GM12864 (cell line): ENCODE measurements around the gene TECR.
"Not testable (repeated sequence)": the region's sequence is repeated elsewhere in the genome, so short reads cannot be mapped to it uniquely, and the experiment has no call there.

Experiments used
- DNase-seq: peaks from one replicate; pipeline ENCODE4 v3.0.0-alpha.2; 2011; ENCODE audit warnings: low read depth
- H3K4me3 ChIP-seq: 2 replicates; pipeline ENCODE4 v1.5.1; 2011; ENCODE audit warnings: mild to moderate bottlenecking, low read depth, low read length, control low read depth
- TF ChIP-seq, protein P1 (sequence below): IDR thresholded peaks from 2 replicates; pipeline ENCODE4 v1.5.1; 2011; ENCODE audit warnings: low read depth, mild to moderate bottlenecking, moderate library complexity, low read length, control low read depth, inconsistent platforms; ENCODE audit errors: missing control alignments

Gene TECR

DNA sequence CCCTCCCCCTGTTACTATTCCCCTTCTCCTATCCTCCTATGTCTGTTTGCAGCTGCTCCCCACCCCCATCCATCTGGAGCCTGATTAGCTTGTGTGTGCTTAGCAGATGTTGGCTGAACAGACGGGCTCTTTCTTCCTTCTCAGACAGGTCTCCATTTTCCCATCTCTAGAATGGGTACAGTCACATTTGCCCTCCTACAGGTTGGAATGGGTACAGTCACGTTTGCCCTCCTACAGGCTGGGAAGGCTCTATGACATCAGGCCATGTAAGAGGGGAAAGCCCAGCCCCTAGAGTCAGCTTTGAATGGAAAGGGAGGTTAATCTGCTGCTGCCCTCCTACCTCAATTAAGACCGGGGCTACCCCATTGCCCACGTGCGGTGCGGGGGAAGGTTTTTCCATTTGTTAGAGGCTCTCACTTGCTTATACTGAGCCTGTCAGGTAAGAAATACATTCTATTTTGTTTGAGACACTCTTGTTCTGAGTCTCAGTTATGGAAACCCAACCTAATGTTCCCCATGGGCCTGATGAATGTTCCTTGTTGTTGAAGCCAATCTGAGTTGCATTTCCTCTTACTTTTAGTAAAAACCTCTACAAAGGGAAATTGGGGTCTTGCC lies 51.3 kb downstream of the TECR start:
- no peak for DNase-seq
- TF ChIP-seq, protein P1, sequence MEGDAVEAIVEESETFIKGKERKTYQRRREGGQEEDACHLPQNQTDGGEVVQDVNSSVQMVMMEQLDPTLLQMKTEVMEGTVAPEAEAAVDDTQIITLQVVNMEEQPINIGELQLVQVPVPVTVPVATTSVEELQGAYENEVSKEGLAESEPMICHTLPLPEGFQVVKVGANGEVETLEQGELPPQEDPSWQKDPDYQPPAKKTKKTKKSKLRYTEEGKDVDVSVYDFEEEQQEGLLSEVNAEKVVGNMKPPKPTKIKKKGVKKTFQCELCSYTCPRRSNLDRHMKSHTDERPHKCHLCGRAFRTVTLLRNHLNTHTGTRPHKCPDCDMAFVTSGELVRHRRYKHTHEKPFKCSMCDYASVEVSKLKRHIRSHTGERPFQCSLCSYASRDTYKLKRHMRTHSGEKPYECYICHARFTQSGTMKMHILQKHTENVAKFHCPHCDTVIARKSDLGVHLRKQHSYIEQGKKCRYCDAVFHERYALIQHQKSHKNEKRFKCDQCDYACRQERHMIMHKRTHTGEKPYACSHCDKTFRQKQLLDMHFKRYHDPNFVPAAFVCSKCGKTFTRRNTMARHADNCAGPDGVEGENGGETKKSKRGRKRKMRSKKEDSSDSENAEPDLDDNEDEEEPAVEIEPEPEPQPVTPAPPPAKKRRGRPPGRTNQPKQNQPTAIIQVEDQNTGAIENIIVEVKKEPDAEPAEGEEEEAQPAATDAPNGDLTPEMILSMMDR, result peak; percentile 46

DNA sequence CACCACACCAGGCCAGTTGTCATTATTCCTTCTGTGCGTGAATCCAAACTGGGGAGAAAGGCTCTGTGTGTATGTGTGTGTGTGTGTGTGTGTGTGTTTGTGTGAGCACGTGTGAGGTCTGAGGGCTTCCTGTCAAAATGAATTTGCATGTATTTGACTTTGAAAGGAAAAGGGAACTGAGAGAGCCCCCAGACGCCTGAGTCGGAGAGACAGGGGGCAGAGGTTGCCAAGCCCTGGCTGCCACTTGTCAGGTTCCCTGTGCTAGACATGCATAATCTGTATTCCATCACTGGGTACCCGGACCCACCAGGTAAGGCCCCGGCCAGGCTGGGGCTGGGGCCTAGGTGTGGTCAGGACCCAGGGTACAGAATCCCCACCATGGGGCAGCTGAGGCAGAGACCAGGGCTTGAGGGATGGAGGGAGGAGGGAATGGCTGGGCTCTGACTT lies 53.5 kb downstream of the TECR start, which contains the start of gene CLEC17A:
Gene CLEC17A, plus strand, starts transcription at position 191 of the 447 bp plus-strand sequence. Its CDS starts 77 bp downstream, at position 268.
- DNase-seq, result peak; percentile 87
- TF ChIP-seq, protein P1, result no peak

More for the DNA sequence above, 51.3 kb downstream of the TECR start:
- no peak overlapping the region for H3K4me3 ChIP-seq

DNA sequence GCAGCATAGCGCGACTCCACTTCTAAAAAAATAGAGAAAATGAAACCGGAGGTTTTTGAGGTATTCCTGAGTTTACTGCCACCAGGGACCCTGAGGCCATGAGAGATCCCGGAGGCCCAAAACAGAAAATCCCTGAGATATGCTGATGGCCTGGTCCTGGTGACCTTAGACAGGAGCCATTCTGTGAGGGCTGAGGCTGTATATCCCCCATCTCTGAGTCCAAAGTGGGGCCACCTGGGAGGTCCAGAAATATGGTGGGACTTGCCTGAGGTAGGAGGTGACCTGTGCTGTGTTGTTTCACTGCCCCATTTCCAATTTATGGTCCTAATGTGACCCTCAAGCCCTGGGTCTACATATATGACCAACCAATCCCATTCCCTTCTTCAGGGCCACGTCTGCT lies 55.0 kb downstream of the TECR start:
- H3K4me3 ChIP-seq, result peak overlapping the region; percentile 79
- DNase-seq, result not testable (repeated sequence)

More for the DNA sequence above, 53.5 kb downstream of the TECR start, which contains the start of gene CLEC17A:
- peak within 1 kb of the TSS; percentile 79 for H3K4me3 ChIP-seq

DNA sequence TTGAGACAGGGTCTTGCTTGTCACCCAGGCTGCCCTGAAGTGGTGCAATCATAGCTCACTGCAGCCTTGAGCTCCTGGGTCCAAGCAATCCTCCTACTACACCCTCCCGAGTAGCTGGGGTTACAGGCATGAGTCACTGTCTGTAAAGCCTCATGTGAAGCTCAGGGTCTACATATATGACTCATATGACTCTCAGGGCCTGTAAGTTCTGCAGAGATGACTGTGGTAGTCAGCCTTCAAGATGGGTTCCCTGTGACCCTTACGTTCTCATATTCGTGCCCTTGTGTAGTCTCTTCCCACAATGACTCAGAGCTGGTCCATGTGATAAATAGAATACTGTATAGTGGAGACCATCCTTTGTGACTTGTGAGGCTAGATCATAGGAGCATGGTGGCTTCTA lies 55.8 kb downstream of the TECR start:
- peak overlapping the region; percentile 79; the same call in 1 of the 2 replicates for H3K4me3 ChIP-seq
- DNase-seq, result peak; percentile 76

DNA sequence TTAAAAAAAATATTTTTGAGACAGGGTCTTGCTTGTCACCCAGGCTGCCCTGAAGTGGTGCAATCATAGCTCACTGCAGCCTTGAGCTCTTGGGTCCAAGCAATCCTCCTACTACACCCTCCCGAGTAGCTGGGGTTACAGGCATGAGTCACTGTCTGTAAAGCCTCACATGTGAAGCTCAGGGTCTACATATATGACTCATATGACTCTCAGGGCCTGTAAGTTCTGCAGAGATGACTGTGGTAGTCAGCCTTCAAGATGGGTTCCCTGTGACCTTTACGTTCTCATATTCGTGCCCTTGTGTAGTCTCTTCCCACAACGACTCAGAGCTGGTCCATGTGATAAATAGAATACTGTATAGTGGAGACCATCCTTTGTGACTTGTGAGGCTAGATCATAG lies 60.0 kb downstream of the TECR start:
- H3K4me3 ChIP-seq, result not testable (repeated sequence)

DNA sequence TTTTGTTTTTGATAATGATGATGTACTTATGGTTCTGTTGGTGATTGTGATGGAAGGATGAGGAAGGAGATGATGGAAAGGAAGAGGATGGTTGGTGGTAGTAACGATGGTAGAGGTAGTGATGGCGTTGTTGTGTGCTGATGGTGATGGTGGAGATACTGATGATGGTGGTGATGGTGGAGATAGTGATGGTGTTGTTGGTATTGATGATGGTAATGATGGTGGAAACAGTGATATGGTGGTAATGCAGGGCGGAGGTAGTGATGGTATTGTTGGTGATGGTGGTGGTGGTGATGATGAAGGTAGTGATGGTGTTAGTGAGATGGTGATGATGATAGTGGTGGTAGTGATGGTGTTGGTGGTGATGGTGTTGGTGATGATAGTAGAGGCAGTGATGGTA lies 66.2 kb downstream of the TECR start:
- DNase-seq, result no peak
- H3K4me3 ChIP-seq, result no peak overlapping the region
- TF ChIP-seq, protein P1, result no peak

More for the DNA sequence above, 60.0 kb downstream of the TECR start:
- DNase-seq, result not testable (repeated sequence)

DNA sequence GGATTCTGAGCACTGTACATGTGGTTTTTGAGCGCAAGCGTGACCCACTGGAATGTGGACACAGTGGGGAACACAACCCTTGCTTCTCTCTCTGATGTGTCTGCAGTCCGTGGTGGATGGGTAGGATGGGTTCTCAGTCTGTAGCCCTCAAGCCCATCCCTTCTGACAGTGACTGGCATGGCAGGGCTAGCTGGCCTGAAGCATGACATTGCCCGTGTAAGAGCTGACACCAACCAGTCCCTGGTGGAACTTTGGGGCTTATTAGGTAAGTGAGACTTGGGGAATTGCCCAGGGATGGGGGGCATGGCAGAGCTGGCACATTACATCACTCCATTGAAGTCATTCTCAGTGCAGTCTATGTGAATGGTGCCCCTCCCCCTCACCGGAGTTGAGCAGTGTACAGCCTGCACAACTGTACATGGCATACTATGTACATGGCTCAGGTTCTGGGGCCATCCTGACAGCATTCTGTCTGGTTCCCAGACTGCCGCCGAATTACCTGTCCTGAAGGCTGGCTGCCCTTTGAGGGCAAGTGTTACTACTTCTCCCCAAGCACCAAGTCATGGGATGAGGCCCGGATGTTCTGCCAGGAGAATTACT lies 70.3 kb downstream of the TECR start:
- no peak for DNase-seq
- TF ChIP-seq, protein P1, result no peak
- no peak overlapping the region for H3K4me3 ChIP-seq

DNA sequence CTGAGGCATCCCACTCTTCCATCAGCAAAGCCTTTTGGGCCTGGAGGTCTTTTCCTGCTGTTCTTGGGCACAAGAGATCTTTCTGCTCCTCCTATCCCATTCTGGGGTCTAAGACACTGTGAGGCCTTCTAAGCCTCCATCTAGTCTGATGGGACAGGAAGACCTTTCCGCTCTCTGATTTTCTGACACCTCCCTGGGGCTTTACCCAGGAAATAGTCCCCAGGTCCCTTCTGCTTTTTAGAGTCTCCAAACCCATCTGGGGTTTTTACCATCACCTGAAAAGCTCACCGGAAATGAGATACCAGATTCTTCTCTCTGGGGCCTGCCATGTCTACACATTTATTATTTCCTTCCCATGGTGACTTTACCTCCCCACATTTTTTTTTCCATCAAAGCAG lies 74.6 kb downstream of the TECR start:
- peak; percentile 78 for DNase-seq
- TF ChIP-seq, protein P1, result no peak
- H3K4me3 ChIP-seq, result no peak overlapping the region
